Head of caudate nucleus (tissue), 42 donors: ENCODE measurements around the gene ZNF605.

ENCODE experiments used
- DNase-seq, 42 donors: peaks; one replicate each; pipeline versions ENCODE4 v3.0.0 to v3.0.0-alpha.2; 2020 to 2021; ENCODE audit warnings: mixed read lengths in 7 of 42
- intact Hi-C: fragments of 100-400 bp; cut with DNase I; formaldehyde crosslinking; loops from one replicate; pipeline ENCODE4 v1.15.0; 2022

ZNF605 gene

GRCh38 chr12:132869551-132869950 is 86.6 kb downstream of the ZNF605 start:
- intact Hi-C loops = no loop called here
- DNase-seq = no peak
